Smooth muscle cell of the brain vasculature (primary cell): Measurements from ENCODE around the gene DPP7.
"Not testable (repeated sequence)": the region's sequence is repeated elsewhere in the genome, so short reads cannot be mapped to it uniquely, and the experiment has no call there.

Source experiments
- DNase-seq: peaks from one replicate; pipeline ENCODE4 v3.0.0-alpha.2; 2012; ENCODE audit warnings: low read depth, low spot score

Gene DPP7

GRCh38 chr9:137070906-137071275 lies 43.6 kb downstream of the DPP7 start:
- no peak for DNase-seq

GRCh38 chr9:137070201-137070905 lies 44.2 kb downstream of the DPP7 start, which contains the start of gene SAPCD2:
SAPCD2 (minus strand) TSS chr9:137070557; CDS start chr9:137070460, 97 bp downstream.
- peak; percentile 50 for DNase-seq

GRCh38 chr9:137069508-137070091 lies 44.9 kb downstream of the DPP7 start:
- no peak for DNase-seq

- DNase-seq: no peak
Measured at GRCh38 chr9:137068539-137069507, 45.7 kb downstream of the DPP7 start.

GRCh38 chr9:137067860-137068538 lies 46.5 kb downstream of the DPP7 start:
- DNase-seq: no peak

GRCh38 chr9:137066096-137066861 lies 48.3 kb downstream of the DPP7 start:
- no peak for DNase-seq

GRCh38 chr9:137065336-137065967 lies 49.1 kb downstream of the DPP7 start:
- DNase-seq: no peak

- DNase-seq: no peak
Measured at GRCh38 chr9:137064880-137065164, 49.7 kb downstream of the DPP7 start.

- DNase-seq: no peak
Measured at GRCh38 chr9:137064027-137064879, 50.3 kb downstream of the DPP7 start.

GRCh38 chr9:137063311-137064026 lies 51.1 kb downstream of the DPP7 start:
- no peak for DNase-seq

GRCh38 chr9:137062798-137063197 lies 51.7 kb downstream of the DPP7 start:
- not testable (repeated sequence) for DNase-seq

- DNase-seq: no peak
Measured at GRCh38 chr9:137062384-137062783, 52.1 kb downstream of the DPP7 start.
